ENCODE data around the gene PTGIS.

The PTGIS gene

GRCh38 chr20:49484180-49485140 is 83.5 kb downstream of the PTGIS start:
- DNase-seq = peak; percentile 59

GRCh38 chr20:49483696-49484123 is 84.2 kb downstream of the PTGIS start:
- no peak for DNase-seq

GRCh38 chr20:49483018-49483695 is 84.8 kb downstream of the PTGIS start:
- DNase-seq = no peak

- DNase-seq = peak; percentile 18
Measured at GRCh38 chr20:49482621-49483017, 85.3 kb downstream of the PTGIS start, which contains the start of gene KCNB1. TSS of gene KCNB1 (minus strand) at chr20:49482668. CDS start at chr20:49482480, 188 bp downstream.

- DNase-seq = no peak
Measured at GRCh38 chr20:49482173-49482572, 85.8 kb downstream of the PTGIS start.

- DNase-seq = no peak
Measured at GRCh38 chr20:49481116-49481515, 86.8 kb downstream of the PTGIS start.

GRCh38 chr20:49480236-49480635 is 87.7 kb downstream of the PTGIS start:
- DNase-seq = no peak

GRCh38 chr20:49479785-49480184 is 88.2 kb downstream of the PTGIS start:
- no peak for DNase-seq

GRCh38 chr20:49478754-49479689 is 88.9 kb downstream of the PTGIS start:
- DNase-seq = no peak

GRCh38 chr20:49478266-49478665 is 89.7 kb downstream of the PTGIS start:
- DNase-seq = no peak

- DNase-seq = no peak
Measured at GRCh38 chr20:49477200-49477599, 90.7 kb downstream of the PTGIS start.

- no peak for DNase-seq
Measured at GRCh38 chr20:49476016-49476355, 92.0 kb downstream of the PTGIS start.

- no peak for DNase-seq
Measured at GRCh38 chr20:49475292-49476015, 92.5 kb downstream of the PTGIS start.

- no peak for DNase-seq
Measured at GRCh38 chr20:49471397-49471796, 96.5 kb downstream of the PTGIS start.

- no peak for DNase-seq
Measured at GRCh38 chr20:49470922-49471321, 97.0 kb downstream of the PTGIS start.

- no peak for DNase-seq
Measured at GRCh38 chr20:49469060-49469459, 98.9 kb downstream of the PTGIS start.

- no peak for DNase-seq
Measured at GRCh38 chr20:49468412-49468811, 99.5 kb downstream of the PTGIS start.

- no peak for DNase-seq
Measured at GRCh38 chr20:49466114-49466912, 101.6 kb downstream of the PTGIS start.

GRCh38 chr20:49464556-49464955 is 103.4 kb downstream of the PTGIS start:
- DNase-seq = no peak

- DNase-seq = no peak
Measured at GRCh38 chr20:49462626-49463025, 105.3 kb downstream of the PTGIS start.

GRCh38 chr20:49461894-49462620 is 105.9 kb downstream of the PTGIS start:
- no peak for DNase-seq

All from stimulated activated naive CD4-positive, alpha-beta T cell treated with Interleukin-2 at 50 U/mL for 16 hours (primary cell).